ENCODE results near the gene CIZ1.
A peak's percentile ranks its signal among the peaks of the same experiment; 100 is the strongest.
"Not testable (repeated sequence)": the region's sequence is repeated elsewhere in the genome, so short reads cannot be mapped to it uniquely, and the experiment has no call there.

The CIZ1 gene

DNA sequence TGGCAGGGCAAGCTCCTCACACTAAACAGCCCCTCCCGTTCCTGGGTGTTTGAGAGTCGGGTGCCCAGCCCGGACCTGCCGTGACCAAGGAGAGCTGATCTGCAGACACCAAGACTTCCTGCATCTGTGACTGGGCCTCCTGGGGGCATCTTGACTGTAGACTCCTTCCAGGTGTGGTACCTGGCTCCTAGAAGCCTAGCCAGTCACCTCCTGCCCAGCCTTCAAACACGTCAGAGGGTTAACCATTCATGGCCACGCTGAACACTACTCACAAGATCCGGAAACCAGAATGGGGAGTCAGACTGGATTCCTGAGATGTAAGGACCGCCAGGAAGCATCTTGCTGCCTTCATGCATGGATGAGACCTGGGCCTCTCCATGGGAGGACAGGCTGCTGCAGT lies 45.8 kb downstream of the CIZ1 start:
- no peak for DNase-seq (ENCODE audit: low spot score)

- no peak for DNase-seq (ENCODE audit: low spot score)
These were observed 46.9 kb downstream of the CIZ1 start for GRCh38 chr9:128144239-128145181.

- DNase-seq (ENCODE audit: low spot score): no peak
These were observed 47.7 kb downstream of the CIZ1 start for GRCh38 chr9:128143525-128144238.

DNA sequence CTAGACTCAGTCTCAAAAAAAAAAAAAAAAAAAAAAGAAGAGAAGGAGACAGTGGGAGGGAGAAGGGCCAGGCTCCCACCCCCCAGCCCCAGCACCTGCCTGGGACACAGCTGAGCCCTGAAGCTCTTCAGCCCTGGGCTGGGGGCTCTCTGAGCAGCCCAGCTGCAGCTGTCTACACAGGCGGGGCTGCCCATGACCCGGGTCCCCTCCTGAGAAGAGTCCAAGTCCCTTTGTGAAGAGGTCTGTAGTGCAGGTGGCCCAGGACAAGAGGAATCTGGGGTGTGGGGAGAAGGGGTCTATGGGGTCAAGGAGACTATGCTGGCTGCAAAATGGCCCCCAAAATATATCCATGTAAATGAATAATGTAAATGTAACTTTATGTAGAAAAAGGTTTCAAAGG lies 48.8 kb downstream of the CIZ1 start:
- no peak for DNase-seq (ENCODE audit: low spot score)

GRCh38 chr9:128142061-128142460 lies 49.3 kb downstream of the CIZ1 start:
- DNase-seq (ENCODE audit: low spot score): no peak

DNA sequence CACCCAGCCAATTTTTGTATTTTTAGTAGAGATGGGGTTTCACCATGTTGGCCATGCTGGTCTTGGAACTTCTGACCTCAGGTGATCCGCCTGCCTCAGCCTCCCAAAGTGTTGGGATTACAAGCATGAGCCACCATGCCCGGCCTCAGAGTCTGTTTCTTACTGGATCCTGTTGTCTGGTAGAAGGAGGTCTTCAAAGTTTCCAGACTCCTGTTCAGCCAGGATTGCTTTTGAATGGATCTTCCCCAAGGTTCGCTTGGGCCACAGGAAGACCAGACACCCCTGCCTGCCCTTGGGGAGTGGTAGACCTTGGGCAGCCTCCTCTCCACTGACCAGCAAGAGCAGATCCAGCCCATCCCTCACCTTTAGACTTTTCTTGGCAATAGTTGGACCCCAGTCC lies 49.8 kb downstream of the CIZ1 start:
- no peak for DNase-seq (ENCODE audit: low spot score)

GRCh38 chr9:128139621-128140020 lies 51.8 kb downstream of the CIZ1 start:
- no peak for DNase-seq (ENCODE audit: low spot score)

GRCh38 chr9:128138001-128138400 lies 53.4 kb downstream of the CIZ1 start:
- no peak for DNase-seq (ENCODE audit: low spot score)

GRCh38 chr9:128136816-128137793 lies 54.3 kb downstream of the CIZ1 start:
- DNase-seq (ENCODE audit: low spot score): no peak

DNA sequence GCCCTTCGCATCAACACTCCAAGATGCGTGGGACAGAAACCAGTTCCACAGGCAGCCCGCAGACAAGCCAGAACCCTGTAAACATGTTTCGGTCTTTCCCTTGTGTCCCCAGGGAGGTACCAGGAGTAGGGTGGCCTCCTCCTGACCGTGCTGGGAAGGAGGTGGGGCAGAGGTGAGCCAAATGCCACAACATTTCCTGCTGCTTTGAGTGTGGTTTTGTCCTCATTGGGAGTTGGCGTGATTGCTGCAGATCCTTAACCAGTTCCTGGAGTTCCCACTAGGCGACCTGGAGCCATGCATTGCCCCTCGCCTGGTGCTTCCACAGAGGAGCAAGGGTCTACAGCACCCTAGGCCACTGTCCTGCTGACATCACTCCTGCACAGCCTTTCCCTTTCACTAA lies 55.8 kb downstream of the CIZ1 start:
- DNase-seq (ENCODE audit: low spot score): peak; percentile 22

GRCh38 chr9:128132139-128132538 lies 59.2 kb downstream of the CIZ1 start:
- DNase-seq (ENCODE audit: low spot score): not testable (repeated sequence)

DNA sequence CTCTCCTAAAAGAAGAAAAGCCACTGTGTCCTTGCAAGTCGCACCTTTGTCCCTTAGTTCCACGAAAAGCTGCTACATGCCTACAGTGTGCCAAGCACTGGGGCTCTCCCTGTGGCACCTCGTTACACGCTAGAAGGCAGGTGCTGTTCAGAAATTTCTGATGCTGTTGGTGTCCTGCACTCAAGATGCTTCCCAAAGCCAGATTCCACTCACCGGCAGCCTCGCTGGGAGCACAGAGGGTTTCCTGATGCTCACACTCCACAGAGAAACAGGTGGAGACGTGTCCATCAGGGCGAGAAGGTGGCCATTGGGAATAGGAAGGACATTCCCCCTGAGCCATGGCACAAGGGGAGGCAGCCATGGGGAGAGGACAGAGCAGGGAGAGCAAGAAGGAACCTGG lies 60.0 kb downstream of the CIZ1 start:
- not testable (repeated sequence) for DNase-seq (ENCODE audit: low spot score)

DNA sequence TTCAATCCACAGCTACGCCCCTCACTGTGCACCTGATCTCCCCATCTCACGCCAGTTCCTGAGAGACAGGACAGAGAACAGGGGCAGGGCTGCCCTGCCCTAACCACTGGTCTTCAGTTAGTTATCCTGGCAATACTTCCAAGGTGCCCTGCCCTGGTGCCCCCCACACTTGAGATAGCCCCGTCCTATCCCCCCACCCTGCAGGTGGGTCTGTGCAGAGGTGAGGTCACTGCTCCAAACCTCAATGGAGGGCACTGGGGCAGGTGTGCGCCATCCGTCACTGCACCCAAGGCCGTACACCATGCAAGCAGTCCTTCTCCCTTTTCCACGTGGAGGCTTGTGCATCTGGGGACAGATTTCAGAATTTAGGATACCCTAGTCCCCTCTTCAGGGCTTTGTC lies 60.7 kb downstream of the CIZ1 start:
- DNase-seq (ENCODE audit: low spot score): not testable (repeated sequence)

- DNase-seq (ENCODE audit: low spot score): not testable (repeated sequence)
These were observed 61.3 kb downstream of the CIZ1 start for GRCh38 chr9:128129976-128130590.

DNA sequence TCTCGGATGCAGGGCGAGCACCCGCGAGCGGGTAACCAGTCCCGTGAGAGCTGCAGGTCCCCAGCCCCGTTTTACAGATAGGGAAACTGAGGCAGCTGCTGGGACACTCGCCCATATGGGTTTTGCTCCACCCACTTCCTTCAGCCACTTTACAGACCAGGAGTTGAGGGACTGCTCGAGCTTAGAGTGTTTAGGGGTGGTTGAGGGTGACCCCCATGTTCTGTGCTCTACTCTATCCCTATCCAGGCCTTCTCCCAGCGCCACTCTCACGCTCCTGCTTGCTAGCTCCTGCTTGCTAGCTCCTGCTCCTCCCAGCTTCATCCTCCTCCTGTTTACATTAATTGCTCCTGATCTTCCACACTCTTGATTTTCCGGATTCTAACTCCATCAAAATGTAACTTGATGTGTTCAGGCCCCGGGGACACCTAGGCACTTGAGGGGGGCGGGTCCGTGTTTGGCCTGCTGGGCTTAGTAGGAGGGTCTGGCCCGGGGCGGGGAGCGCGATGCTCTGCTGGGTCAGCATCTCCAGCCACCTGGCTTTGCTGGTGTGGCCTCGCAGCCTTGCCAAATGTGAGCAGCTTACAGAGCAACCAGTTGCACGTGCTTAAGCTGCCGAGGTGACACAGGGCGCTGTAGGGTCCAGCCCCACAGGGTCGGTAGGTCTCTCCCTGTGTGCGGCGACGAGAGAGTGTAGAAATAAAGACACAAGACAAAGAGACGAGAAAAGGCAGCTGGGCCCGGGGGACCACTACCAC lies 62.4 kb downstream of the CIZ1 start:
- peak; percentile 29 for DNase-seq (ENCODE audit: low spot score)

DNA sequence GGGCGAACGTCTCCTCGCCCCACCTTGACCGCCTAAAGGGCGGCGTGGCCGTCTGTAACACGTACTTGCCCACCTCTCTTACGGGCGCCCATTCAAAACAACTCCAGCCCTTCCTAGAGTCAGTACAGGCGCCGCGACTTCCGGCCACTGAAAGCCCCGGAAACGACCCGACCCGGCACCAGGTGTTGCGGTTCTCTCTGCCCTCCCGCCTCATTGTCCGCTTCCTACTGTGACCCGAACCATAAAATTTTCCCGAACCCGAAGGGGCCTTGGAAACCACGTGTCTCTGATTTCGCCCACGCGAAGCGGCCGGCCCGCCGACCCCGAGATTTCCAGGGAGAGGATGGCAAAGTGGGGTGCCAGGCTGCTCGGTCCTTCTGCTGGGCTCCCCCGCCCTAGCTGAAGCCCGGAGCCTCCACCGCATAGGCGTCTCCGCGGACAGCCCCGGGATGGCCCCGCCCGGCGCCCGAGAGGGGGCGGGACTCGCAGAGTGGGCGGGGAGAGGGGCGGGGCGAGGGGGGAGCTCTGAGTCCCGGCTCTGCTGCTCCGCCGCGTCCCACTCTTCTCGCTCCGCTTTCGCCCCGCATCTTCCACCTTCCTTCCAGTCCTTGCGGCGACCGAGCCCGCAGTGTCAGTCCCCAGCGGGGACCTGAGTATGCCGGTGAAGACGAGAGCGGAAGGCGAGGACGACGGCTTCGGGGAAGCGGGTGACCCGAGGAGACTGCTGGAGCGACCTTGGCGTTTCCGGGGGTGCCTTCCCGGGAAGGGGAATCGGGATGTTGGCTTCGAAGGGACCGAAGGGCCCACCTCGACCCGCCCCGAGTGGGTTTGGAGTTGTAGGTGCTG lies 63.2 kb downstream of the CIZ1 start:
- peak; percentile 93 for DNase-seq (ENCODE audit: low spot score)

GRCh38 chr9:128127568-128127989 lies 63.8 kb downstream of the CIZ1 start, which contains the start of gene PTGES2:
Gene PTGES2 (minus strand): TSS chr9:128127729. CDS start chr9:128127717, 12 bp downstream.
- DNase-seq (ENCODE audit: low spot score): peak; percentile 80

GRCh38 chr9:128125580-128126354 lies 65.6 kb downstream of the CIZ1 start:
- DNase-seq (ENCODE audit: low spot score): no peak

Data from cerebellar cortex (tissue), 1 donor.